Measurements from ENCODE around the gene CRELD1.
A peak's percentile ranks its signal among the peaks of the same experiment; 100 is the strongest.

Gene CRELD1

DNA sequence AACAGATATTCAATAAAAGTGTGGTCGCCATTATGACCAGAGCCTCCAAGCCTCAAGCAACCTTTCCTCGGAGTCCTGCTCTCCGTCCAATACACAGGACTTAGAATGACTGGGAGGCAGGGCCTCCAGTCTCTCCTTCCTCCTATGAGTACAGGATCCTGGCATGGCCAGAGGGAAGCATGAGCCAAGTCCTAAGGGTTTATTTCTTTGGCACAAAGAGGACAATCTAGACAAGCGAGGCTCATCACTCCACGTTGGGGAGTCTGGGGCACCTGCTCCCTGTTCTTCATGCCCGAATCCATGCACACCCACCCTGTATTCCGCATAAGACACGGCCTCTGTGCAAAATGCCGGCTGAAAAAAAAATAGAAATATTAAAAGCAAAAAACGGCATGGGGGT lies 11.7 kb downstream of the CRELD1 start:
- TF ChIP-seq PAX5 (IDR thresholded peaks at IDR 0.05; ENCODE audit: insufficient read depth, low read length, severe bottlenecking) (no peak), TAF1 (IDR thresholded peaks at IDR 0.05; ENCODE audit: low read depth, low read length) (no peak), POLR2AphosphoS5 (IDR thresholded peaks at IDR 0.05; ENCODE audit: low read depth, low read length) (no peak), POU2F2 (IDR thresholded peaks at IDR 0.05; ENCODE audit: low read depth, low read length) (no peak), POLR2A (IDR thresholded peaks at IDR 0.05; ENCODE audit: low read depth, low read length) (no peak), SPI1 (IDR thresholded peaks at IDR 0.05; ENCODE audit: low read depth, low read length) (no peak)
- DNase-seq (ENCODE audit: insufficient read length, low spot score) (no peak), FAIRE-seq (no peak)

GRCh38 chr3:9946112-9947024 lies 12.7 kb downstream of the CRELD1 start:
- TF ChIP-seq SPI1 (IDR thresholded peaks at IDR 0.05; ENCODE audit: low read depth, low read length): no peak
- TF ChIP-seq POLR2A (IDR thresholded peaks at IDR 0.05; ENCODE audit: low read depth, low read length): no peak
- no peak for TF ChIP-seq TAF1 (IDR thresholded peaks at IDR 0.05; ENCODE audit: low read depth, low read length)
- FAIRE-seq (no peak), DNase-seq (ENCODE audit: insufficient read length, low spot score) (no peak)

- TF ChIP-seq POLR2A (IDR thresholded peaks at IDR 0.05; ENCODE audit: low read depth, low read length) (no peak), POLR2AphosphoS5 (IDR thresholded peaks at IDR 0.05; ENCODE audit: low read depth, low read length) (no peak), POU2F2 (IDR thresholded peaks at IDR 0.05; ENCODE audit: low read depth, low read length) (no peak), SPI1 (IDR thresholded peaks at IDR 0.05; ENCODE audit: low read depth, low read length) (no peak), TAF1 (IDR thresholded peaks at IDR 0.05; ENCODE audit: low read depth, low read length) (no peak), PAX5 (IDR thresholded peaks at IDR 0.05; ENCODE audit: insufficient read depth, low read length, severe bottlenecking) (no peak)
- no peak for DNase-seq (ENCODE audit: insufficient read length, low spot score)
- FAIRE-seq: no peak
Observed at GRCh38 chr3:9947025-9947995, 13.7 kb downstream of the CRELD1 start.

- DNase-seq (ENCODE audit: insufficient read length, low spot score) (no peak), FAIRE-seq (no peak)
- TF ChIP-seq POU2F2 (IDR thresholded peaks at IDR 0.05; ENCODE audit: low read depth, low read length): no peak
- TF ChIP-seq PAX5 (IDR thresholded peaks at IDR 0.05; ENCODE audit: insufficient read depth, low read length, severe bottlenecking): no peak
- no peak for TF ChIP-seq POLR2A (IDR thresholded peaks at IDR 0.05; ENCODE audit: low read depth, low read length)
- TF ChIP-seq TAF1 (IDR thresholded peaks at IDR 0.05; ENCODE audit: low read depth, low read length): no peak
- no peak for TF ChIP-seq SPI1 (IDR thresholded peaks at IDR 0.05; ENCODE audit: low read depth, low read length)
Observed at GRCh38 chr3:9948586-9948985, 15.0 kb downstream of the CRELD1 start.

DNA sequence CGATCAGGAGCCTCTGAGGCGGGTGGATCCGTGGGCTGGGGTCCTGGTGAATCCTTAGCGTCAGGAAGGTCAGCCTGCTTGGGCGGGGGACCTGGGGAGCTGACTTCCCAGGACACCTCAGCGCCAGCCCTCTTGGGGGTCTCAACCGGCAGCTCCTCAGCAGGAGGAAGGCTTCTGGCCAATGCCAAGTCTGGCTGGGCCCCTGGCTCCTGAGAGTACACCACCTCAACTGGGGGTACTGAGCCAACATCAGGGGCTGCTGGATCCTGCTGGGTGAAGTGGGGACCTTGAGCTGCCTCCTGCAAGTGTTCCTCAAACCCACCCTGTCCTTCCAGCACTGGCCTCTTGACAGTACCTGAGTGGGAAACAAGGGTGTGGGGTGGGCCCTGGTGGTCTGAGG lies 15.5 kb downstream of the CRELD1 start:
- TF ChIP-seq PAX5 (IDR thresholded peaks at IDR 0.05; ENCODE audit: insufficient read depth, low read length, severe bottlenecking): no peak
- no peak for TF ChIP-seq POU2F2 (IDR thresholded peaks at IDR 0.05; ENCODE audit: low read depth, low read length)
- no peak for TF ChIP-seq POLR2A (IDR thresholded peaks at IDR 0.05; ENCODE audit: low read depth, low read length)
- TF ChIP-seq SPI1 (IDR thresholded peaks at IDR 0.05; ENCODE audit: low read depth, low read length): no peak
- TF ChIP-seq POLR2AphosphoS5 (IDR thresholded peaks at IDR 0.05; ENCODE audit: low read depth, low read length): no peak
- no peak for TF ChIP-seq TAF1 (IDR thresholded peaks at IDR 0.05; ENCODE audit: low read depth, low read length)
- FAIRE-seq: no peak
- no peak for DNase-seq (ENCODE audit: insufficient read length, low spot score)

DNA sequence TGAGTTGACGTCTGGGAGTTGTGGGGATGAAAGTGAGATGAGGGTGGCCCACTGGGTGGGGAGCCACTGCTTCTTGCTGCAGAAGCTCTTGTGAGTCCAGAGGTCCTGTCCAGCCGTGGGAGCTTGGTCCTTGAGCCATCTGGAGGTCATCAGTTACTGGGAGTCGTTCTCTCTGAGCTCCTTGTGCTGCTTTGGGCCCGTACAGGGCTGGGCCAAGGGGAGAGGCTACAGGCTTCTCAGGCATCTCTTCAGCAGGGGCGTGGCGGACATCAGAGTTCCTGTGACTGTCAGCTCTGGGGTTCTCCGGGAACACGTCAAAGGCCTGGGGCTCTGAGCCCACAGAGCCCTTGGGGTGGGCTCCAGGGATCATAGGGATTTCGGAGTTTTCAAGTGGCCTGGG lies 16.0 kb downstream of the CRELD1 start:
- TF ChIP-seq PAX5 (IDR thresholded peaks at IDR 0.05; ENCODE audit: insufficient read depth, low read length, severe bottlenecking): no peak
- TF ChIP-seq TAF1 (IDR thresholded peaks at IDR 0.05; ENCODE audit: low read depth, low read length): no peak
- TF ChIP-seq POLR2AphosphoS5 (IDR thresholded peaks at IDR 0.05; ENCODE audit: low read depth, low read length): no peak
- FAIRE-seq: no peak

GRCh38 chr3:9951126-9951525 lies 17.5 kb downstream of the CRELD1 start:
- no peak for DNase-seq (ENCODE audit: insufficient read length, low spot score)
- TF ChIP-seq POLR2A (IDR thresholded peaks at IDR 0.05; ENCODE audit: low read depth, low read length): no peak
- FAIRE-seq: no peak

More for the DNA sequence above, 16.0 kb downstream of the CRELD1 start:
- DNase-seq (ENCODE audit: insufficient read length, low spot score): no peak

DNA sequence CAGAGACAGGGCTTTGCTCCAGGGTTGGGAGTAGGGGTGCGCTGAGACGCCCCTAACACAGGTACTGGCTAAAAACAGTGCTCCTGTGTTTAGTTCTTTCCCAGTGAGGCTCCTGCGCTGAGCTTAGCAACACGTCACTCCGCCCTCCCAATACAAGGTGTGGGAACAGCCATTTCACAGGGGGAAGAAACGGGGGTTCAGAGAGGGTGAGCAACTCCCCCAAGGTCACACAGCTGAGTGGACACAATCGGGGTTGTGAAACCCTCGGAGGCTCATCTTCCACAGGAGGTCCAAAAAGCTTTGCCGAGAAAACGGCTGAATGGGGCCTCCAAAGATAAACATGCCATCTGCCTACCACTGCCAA lies 17.9 kb downstream of the CRELD1 start:
- no peak for TF ChIP-seq TAF1 (IDR thresholded peaks at IDR 0.05; ENCODE audit: low read depth, low read length)
- TF ChIP-seq POLR2AphosphoS5 (IDR thresholded peaks at IDR 0.05; ENCODE audit: low read depth, low read length): no peak
- TF ChIP-seq POU2F2 (IDR thresholded peaks at IDR 0.05; ENCODE audit: low read depth, low read length): no peak
- no peak for TF ChIP-seq PAX5 (IDR thresholded peaks at IDR 0.05; ENCODE audit: insufficient read depth, low read length, severe bottlenecking)
- TF ChIP-seq POLR2A (IDR thresholded peaks at IDR 0.05; ENCODE audit: low read depth, low read length): no peak
- TF ChIP-seq SPI1 (IDR thresholded peaks at IDR 0.05; ENCODE audit: low read depth, low read length): no peak
- no peak for DNase-seq (ENCODE audit: insufficient read length, low spot score)
- FAIRE-seq: no peak

DNA sequence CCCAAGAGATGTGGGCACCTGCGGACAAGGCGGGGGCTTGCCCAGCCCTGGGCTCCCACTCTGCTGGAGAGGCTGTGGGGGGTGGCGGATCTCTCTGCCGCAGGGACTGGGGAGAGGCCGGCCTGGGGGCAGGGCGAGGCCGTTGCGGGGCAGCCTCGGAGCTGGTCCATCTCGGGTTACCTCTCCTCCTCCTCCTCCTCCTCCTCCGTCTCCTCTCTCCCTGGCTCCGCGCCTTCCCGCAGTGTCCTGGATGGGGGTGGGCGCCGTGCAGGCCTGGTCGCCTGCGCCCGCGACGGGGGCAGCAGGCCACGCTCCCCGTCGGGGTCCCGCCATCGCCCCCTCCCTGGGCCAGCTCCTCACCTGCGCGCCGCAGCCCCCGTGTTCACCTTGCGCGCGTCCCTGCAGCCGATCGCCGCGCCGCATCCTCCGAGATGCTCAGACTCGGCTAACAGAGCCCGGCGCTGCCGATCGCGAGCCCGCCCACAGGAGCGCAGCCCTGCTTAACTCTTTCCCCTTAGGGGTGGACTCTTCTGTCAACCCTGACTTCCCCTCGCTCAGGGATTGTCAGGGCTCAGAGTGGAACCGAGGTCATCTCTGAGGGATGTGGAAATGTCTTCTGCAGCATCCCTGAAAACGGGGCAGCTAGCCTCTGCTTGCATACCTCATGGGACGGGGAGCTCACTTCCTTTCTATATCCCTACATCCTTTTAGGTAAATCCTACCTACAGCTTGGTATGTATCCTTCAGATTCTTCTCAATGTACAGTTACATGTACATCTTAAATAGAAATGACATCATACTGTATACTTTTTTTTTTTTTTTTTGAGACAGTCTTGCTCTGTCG lies 18.6 kb downstream of the CRELD1 start, which contains the start of gene PRRT3:
TSS of gene PRRT3 (minus strand) at position 447 of the 844 bp plus-strand sequence. CDS start 2,293 bp downstream, outside the sequence.
- FAIRE-seq: no peak
- peak; percentile 77 for DNase-seq (ENCODE audit: insufficient read length, low spot score)

More for the DNA sequence above, 18.6 kb downstream of the CRELD1 start, which contains the start of gene PRRT3:
- TF ChIP-seq POLR2A (IDR thresholded peaks at IDR 0.05; ENCODE audit: low read depth, low read length) (no peak), POLR2AphosphoS5 (IDR thresholded peaks at IDR 0.05; ENCODE audit: low read depth, low read length) (peak; percentile 58; the same call in 1 of the 2 replicates), TAF1 (IDR thresholded peaks at IDR 0.05; ENCODE audit: low read depth, low read length) (0 out of 2 replicates have a peak, but pooled peaks have one; percentile 44), POU2F2 (IDR thresholded peaks at IDR 0.05; ENCODE audit: low read depth, low read length) (0 out of 2 replicates have a peak, but pooled peaks have one; percentile 27)
